ENCODE results near the gene IQCM. TPM values are rescaled to one million over a fixed set of nuclear protein-coding genes. Genes with fewer than 3 reads are reported as not detected.

IQCM gene
- polyA plus RNA-seq, 1 of the 3 experiments (the other 2 are of a cell fraction), result not detected

- ChIA-PET POLR2A (no interaction called here), CTCF (no interaction called here)
- no peak overlapping the region for H3K4me3 ChIP-seq (ENCODE audit: low read depth in 2 of 2, low read length in 1 of 2)
- H4K20me1 ChIP-seq (ENCODE audit: insufficient read depth), result no peaks in the 10 kb centered on the region
- no peak overlapping the region for H3K27ac ChIP-seq (ENCODE audit: low read depth in 2 of 2, low read length in 1 of 2)
- no peak overlapping the region for H3K4me2 ChIP-seq
- H3K4me1 ChIP-seq (ENCODE audit: control insufficient read depth in 1 of 2, insufficient read depth in 2 of 2, low read depth in 1 of 2, low read length in 1 of 2), result no peaks in the 10 kb centered on the region; a peak in 1 of 4 replicates
- no peaks in the 10 kb centered on the region for H3K36me3 ChIP-seq (replicated peaks in 1 of 2; ENCODE audit: control insufficient read depth in 1 of 2, insufficient read depth in 2 of 2, low read length in 1 of 2)
- WGBS (ENCODE audit: low lambda C conversion rate), result 5% methylated on average over 4 of the region's 4 CpGs
- no peaks in the 10 kb centered on the region for H3K27me3 ChIP-seq (ENCODE audit: insufficient read depth)
- no peaks in the 10 kb centered on the region for H3K79me2 ChIP-seq (ENCODE audit: insufficient read depth)
- H2AFZ ChIP-seq (ENCODE audit: low read depth), result no peak overlapping the region
- no peak for DNase-seq
- H3K9me2 ChIP-seq, result no peaks in the 10 kb centered on the region
- TF ChIP-seq MEF2A (IDR thresholded peaks at IDR 0.05; ENCODE audit: borderline replicate concordance, low read depth) (no peak), POLR2AphosphoS5 (IDR thresholded peaks at IDR 0.05; ENCODE audit: low read depth, low read length) (no peak), TEAD4 (IDR thresholded peaks at IDR 0.05; ENCODE audit: borderline replicate concordance, insufficient read depth) (no peak), GATA2 (CRISPR knock-in tag; IDR thresholded peaks at IDR 0.05) (no peak), RCOR1 (IDR thresholded peaks at IDR 0.05; ENCODE audit: low read length) (no peak), ZBTB33 (IDR thresholded peaks at IDR 0.05; ENCODE audit: borderline replicate concordance, low read depth) (no peak), ELF1 (IDR thresholded peaks at IDR 0.05) (no peak), PBX3 (IDR thresholded peaks at IDR 0.05) (no peak), FOSL2 (IDR thresholded peaks at IDR 0.05; ENCODE audit: borderline replicate concordance, low read depth) (no peak), IRF3 (IDR thresholded peaks at IDR 0.05; ENCODE audit: low read depth, low read length) (no peak), TCF12 (IDR thresholded peaks at IDR 0.05) (no peak), JUND (IDR thresholded peaks at IDR 0.05) (no peak), RXRA (IDR thresholded peaks at IDR 0.05; ENCODE audit: borderline replicate concordance, low read depth) (no peak), USF1 (IDR thresholded peaks at IDR 0.05; ENCODE audit: borderline replicate concordance, low read depth) (no peak), EP300 (IDR thresholded peaks at IDR 0.05; ENCODE audit: borderline replicate concordance in 1 of 2, low read depth in 1 of 2, low read length in 1 of 2) (no peak), SIN3A (IDR thresholded peaks at IDR 0.05; ENCODE audit: borderline replicate concordance, low read depth, low read length) (no peak)
- H3K9ac ChIP-seq, result no peak overlapping the region
- H3F3A ChIP-seq (replicated peaks; ENCODE audit: insufficient read depth), result no peaks in the 10 kb centered on the region
- no peaks in the 10 kb centered on the region for H3K9me3 ChIP-seq
Measured at GRCh38 chr4:149751174-149751573, 64.5 kb downstream of the IQCM start.

All from SK-N-SH (cell line).